ENCODE measurements around the gene UBE2J1. TPM values are rescaled to one million over a fixed set of nuclear protein-coding genes. Genes with fewer than 3 reads are reported as not detected.
A peak's percentile ranks its signal among the peaks of the same experiment; 100 is the strongest.

The UBE2J1 gene
- total and polyA plus RNA-seq, 5 donors: 12.0 to 23.6 (median 15.1) TPM

GRCh38 chr6:89364586-89364985, 12.1 kb upstream of the UBE2J1 start:
- Histone ChIP-seq H3K4me3 (ENCODE audit: low read length) (no peak overlapping the region), H3K27ac (ENCODE audit: low read length) (no peak overlapping the region), H3K27me3 (ENCODE audit: control insufficient read depth, insufficient read depth) (no peaks in the 10 kb centered on the region), H3K9me3 (ENCODE audit: control insufficient read depth, low read length) (no peaks in the 10 kb centered on the region), H3K4me1 (ENCODE audit: control insufficient read depth, insufficient read depth, low read length) (no peaks in the 10 kb centered on the region)
- DNase-seq: no peak
- no peak for ATAC-seq
- intact Hi-C loops (cut with DNase I): loop anchor here in 1 of 4 donors (10.0 kb wide), 1 partner anchor 50 kb away; the partner anchor contains the start of gene GABRR2

- no peak for ATAC-seq
These were observed 8.6 kb upstream of the UBE2J1 start for GRCh38 chr6:89361171-89361570.

GRCh38 chr6:89360415-89360999, 8.0 kb upstream of the UBE2J1 start:
- ATAC-seq: no peak
- intact Hi-C loops (cut with DNase I): loop anchor here in 1 of 4 donors (10.0 kb wide), 1 partner anchor 46 kb away; the partner anchor contains the start of gene GABRR2
- Histone ChIP-seq H3K27ac (ENCODE audit: low read length) (no peak overlapping the region), H3K4me3 (ENCODE audit: low read length) (no peak overlapping the region), H3K4me1 (ENCODE audit: control insufficient read depth, insufficient read depth, low read length) (no peaks in the 10 kb centered on the region), H3K9me3 (ENCODE audit: control insufficient read depth, low read length) (no peaks in the 10 kb centered on the region), H3K27me3 (ENCODE audit: control insufficient read depth, insufficient read depth) (no peaks in the 10 kb centered on the region)
- no peak for DNase-seq
- 94% methylated on average over 2 of the region's 2 CpGs for whole genome bisulfite sequencing

More at GRCh38 chr6:89361171-89361570, 8.6 kb upstream of the UBE2J1 start:
- Histone ChIP-seq H3K4me1 (ENCODE audit: control insufficient read depth, insufficient read depth, low read length) (no peaks in the 10 kb centered on the region), H3K27me3 (ENCODE audit: control insufficient read depth, insufficient read depth) (no peaks in the 10 kb centered on the region), H3K27ac (ENCODE audit: low read length) (no peak overlapping the region), H3K4me3 (ENCODE audit: low read length) (no peak overlapping the region), H3K9me3 (ENCODE audit: control insufficient read depth, low read length) (no peaks in the 10 kb centered on the region)
- intact Hi-C loops (cut with DNase I): loop anchor here in 1 of 4 donors (10.0 kb wide), 1 partner anchor 46 kb away; the partner anchor contains the start of gene GABRR2
- DNase-seq: no peak
- WGBS: 87% methylated on average over 2 of the region's 2 CpGs

- Histone ChIP-seq H3K4me3 (ENCODE audit: low read length) (no peak overlapping the region), H3K27me3 (ENCODE audit: control insufficient read depth, insufficient read depth) (no peaks in the 10 kb centered on the region), H3K4me1 (ENCODE audit: control insufficient read depth, insufficient read depth, low read length) (no peaks in the 10 kb centered on the region), H3K27ac (ENCODE audit: low read length) (no peak overlapping the region), H3K9me3 (ENCODE audit: control insufficient read depth, low read length) (no peaks in the 10 kb centered on the region)
- DNase-seq: no peak
- intact Hi-C loops (cut with DNase I): no loop called here
- ATAC-seq: no peak
- 33% methylated on average over 1 of the region's 1 CpG for WGBS
These were observed 7.0 kb upstream of the UBE2J1 start for GRCh38 chr6:89359561-89359960.

GRCh38 chr6:89357390-89357789, 4.9 kb upstream of the UBE2J1 start:
- 42% methylated on average over 3 of the region's 3 CpGs for WGBS
- intact Hi-C loops (cut with DNase I): no loop called here
- Histone ChIP-seq H3K27ac (ENCODE audit: low read length) (no peak overlapping the region), H3K27me3 (ENCODE audit: control insufficient read depth, insufficient read depth) (no peaks in the 10 kb centered on the region), H3K4me1 (ENCODE audit: control insufficient read depth, insufficient read depth, low read length) (no peaks in the 10 kb centered on the region), H3K4me3 (ENCODE audit: low read length) (peak overlapping the region; percentile 44), H3K9me3 (ENCODE audit: control insufficient read depth, low read length) (no peaks in the 10 kb centered on the region)
- no peak for DNase-seq
- ATAC-seq: no peak

- intact Hi-C loops (cut with DNase I): no loop called here
- 49% methylated on average over 1 of the region's 1 CpG for WGBS
- ATAC-seq (no peak), DNase-seq (no peak)
- Histone ChIP-seq H3K4me3 (ENCODE audit: low read length) (no peak overlapping the region), H3K27ac (ENCODE audit: low read length) (no peak overlapping the region), H3K27me3 (ENCODE audit: control insufficient read depth, insufficient read depth) (no peaks in the 10 kb centered on the region), H3K4me1 (ENCODE audit: control insufficient read depth, insufficient read depth, low read length) (no peaks in the 10 kb centered on the region), H3K9me3 (ENCODE audit: control insufficient read depth, low read length) (no peaks in the 10 kb centered on the region)
These were observed 4.2 kb upstream of the UBE2J1 start for GRCh38 chr6:89356642-89357170.

GRCh38 chr6:89355511-89356194, 3.1 kb upstream of the UBE2J1 start:
- H3K4me1 ChIP-seq (ENCODE audit: control insufficient read depth, insufficient read depth, low read length): peaks cover 2% of the 10 kb centered on the region
- intact Hi-C loops (cut with DNase I): no loop called here
- no peak for ATAC-seq
- WGBS: 90% methylated on average over 2 of the region's 2 CpGs
- no peak overlapping the region for H3K27ac ChIP-seq (ENCODE audit: low read length)
- H3K4me3 ChIP-seq (ENCODE audit: low read length): no peak overlapping the region
- H3K27me3 ChIP-seq (ENCODE audit: control insufficient read depth, insufficient read depth): no peaks in the 10 kb centered on the region
- DNase-seq: no peak
- no peaks in the 10 kb centered on the region for H3K9me3 ChIP-seq (ENCODE audit: control insufficient read depth, low read length)

GRCh38 chr6:89353702-89354392, 1.3 kb upstream of the UBE2J1 start:
- H3K27me3 ChIP-seq (ENCODE audit: control insufficient read depth, insufficient read depth): no peaks in the 10 kb centered on the region
- DNase-seq (no peak), ATAC-seq (no peak)
- no peak overlapping the region for H3K27ac ChIP-seq (ENCODE audit: low read length)
- peaks cover 6% of the 10 kb centered on the region for H3K4me1 ChIP-seq (ENCODE audit: control insufficient read depth, insufficient read depth, low read length)
- intact Hi-C loops (cut with DNase I): no loop called here
- H3K9me3 ChIP-seq (ENCODE audit: control insufficient read depth, low read length): no peaks in the 10 kb centered on the region
- 90% methylated on average over 2 of the region's 2 CpGs for WGBS
- H3K4me3 ChIP-seq (ENCODE audit: low read length): no peak overlapping the region

- 44% methylated on average over 27 of the region's 27 CpGs for WGBS
- intact Hi-C loops (cut with DNase I): no loop called here
- H3K4me3 ChIP-seq (ENCODE audit: low read length): peak overlapping the region; percentile 87
These were observed 615 bp upstream of the UBE2J1 start for GRCh38 chr6:89353118-89353556.

GRCh38 chr6:89351671-89352277, 748 bp downstream of the UBE2J1 start:
- Histone ChIP-seq H3K4me1 (ENCODE audit: control insufficient read depth, insufficient read depth, low read length) (peaks cover 12% of the 10 kb centered on the region), H3K9me3 (ENCODE audit: control insufficient read depth, low read length) (no peaks in the 10 kb centered on the region), H3K27ac (ENCODE audit: low read length) (peak overlapping the region; percentile 91), H3K27me3 (ENCODE audit: control insufficient read depth, insufficient read depth) (no peaks in the 10 kb centered on the region), H3K4me3 (ENCODE audit: low read length) (peak overlapping the region; percentile 87)
- DNase-seq (no peak), ATAC-seq (no peak)
- WGBS: under 1% methylated on average over 12 of the region's 12 CpGs
- intact Hi-C loops (cut with DNase I): no loop called here

More at GRCh38 chr6:89353118-89353556, 615 bp upstream of the UBE2J1 start:
- Histone ChIP-seq H3K4me1 (ENCODE audit: control insufficient read depth, insufficient read depth, low read length) (peaks cover 8% of the 10 kb centered on the region), H3K27me3 (ENCODE audit: control insufficient read depth, insufficient read depth) (no peaks in the 10 kb centered on the region), H3K9me3 (ENCODE audit: control insufficient read depth, low read length) (no peaks in the 10 kb centered on the region), H3K27ac (ENCODE audit: low read length) (peak overlapping the region; percentile 91)
- ATAC-seq (peak in 1 of 2 donors; percentile 2), DNase-seq (peak in 2 of 3 donors; percentile 17 to 50)

Measured in right cardiac atrium (tissue), 5 donors.